OCI-LY1 (cell line): ENCODE measurements around the gene SLC24A5.

Experiments
- H2AFZ ChIP-seq: fragments of 200-600 bp; sonication (generic), shearing (Covaris generic); 2 replicates; pipeline ENCODE4 v1.6.0; 2014; ENCODE audit warnings: antibody characterized with exemption, mild to moderate bottlenecking, low read length
- H3F3A ChIP-seq: fragments of 200-600 bp; sonication (generic), shearing (Covaris generic); 2 replicates; pipeline ENCODE4 v1.6.0; 2014; ENCODE audit warnings: mild to moderate bottlenecking, antibody characterized with exemption, low read length, moderate library complexity; ENCODE audit not compliant: insufficient read depth
- H3K27ac ChIP-seq: fragments of 200-600 bp; sonication (generic); 2 replicates; pipeline ENCODE4 v1.5.1; 2014; ENCODE audit warnings: low read length, mixed run types, mild to moderate bottlenecking, low read depth; ENCODE audit not compliant: poor library complexity, severe bottlenecking
- H3K27me3 ChIP-seq: fragments of 200-600 bp; sonication (generic); 2 replicates; pipeline ENCODE4 v1.6.0; 2014; ENCODE audit warnings: antibody characterized with exemption, mild to moderate bottlenecking, low read length, moderate library complexity; ENCODE audit not compliant: insufficient read depth
- H3K36me3 ChIP-seq: fragments of 200-600 bp; sonication (generic); 2 replicates; pipeline ENCODE4 v1.6.1; 2014; ENCODE audit warnings: mild to moderate bottlenecking, antibody characterized with exemption, low read length, moderate library complexity, mixed read lengths; ENCODE audit not compliant: insufficient read depth
- H3K4me1 ChIP-seq: fragments of 200-600 bp; sonication (generic); 2 replicates; pipeline ENCODE4 v1.5.1; 2014; ENCODE audit warnings: mild to moderate bottlenecking, low read length, moderate library complexity; ENCODE audit not compliant: insufficient read depth, severe bottlenecking
- H3K4me2 ChIP-seq: fragments of 200-600 bp; sonication (generic), shearing (Covaris generic); 2 replicates; pipeline ENCODE4 v1.6.1; 2014; ENCODE audit warnings: low read length
- H3K4me3 ChIP-seq: fragments of 200-600 bp; sonication (generic); 2 replicates; pipeline ENCODE4 v1.5.1; 2014; ENCODE audit warnings: low read length, low read depth, mild to moderate bottlenecking, mixed read lengths; ENCODE audit not compliant: poor library complexity, severe bottlenecking
- H3K79me2 ChIP-seq: fragments of 200-600 bp; shearing (Covaris generic); 2 replicates; pipeline ENCODE4 v1.6.1; 2016; ENCODE audit warnings: mixed run types, low read length, mixed read lengths; ENCODE audit not compliant: insufficient read depth
- H3K9ac ChIP-seq: fragments of 200-600 bp; sonication (generic), shearing (Covaris generic); 2 replicates; pipeline ENCODE4 v1.6.1; 2014; ENCODE audit warnings: mild to moderate bottlenecking, low read length, mixed read lengths
- H3K9me2 ChIP-seq: fragments of 200-600 bp; sonication (generic), shearing (Covaris generic); 2 replicates; pipeline ENCODE4 v1.6.1; 2014; ENCODE audit warnings: low read depth, mild to moderate bottlenecking, low read length, mixed read lengths
- H3K9me3 ChIP-seq: fragments of 200-600 bp; shearing (Covaris generic); 2 replicates; pipeline ENCODE4 v1.6.1; 2014; ENCODE audit warnings: low read length, mixed read lengths
- H4K20me1 ChIP-seq: fragments of 200-600 bp; sonication (generic), shearing (Covaris generic); 2 replicates; pipeline ENCODE4 v1.6.0; 2016; ENCODE audit warnings: mild to moderate bottlenecking, low read length; ENCODE audit not compliant: insufficient read depth
- CTCF ChIP-seq: fragments of 200-600 bp; sonication (generic), shearing (Covaris generic); IDR thresholded peaks from 2 replicates; pipeline ENCODE4 v1.5.1; 2017; ENCODE audit warnings: mild to moderate bottlenecking, antibody characterized with exemption, low read length, moderate library complexity, mixed read lengths
- EZH2 ChIP-seq: fragments of 200-600 bp; sonication (generic), shearing (Covaris generic); IDR thresholded peaks from 2 replicates; pipeline ENCODE4 v1.8.0; 2017; ENCODE audit warnings: borderline replicate concordance, mixed run types, mild to moderate bottlenecking, antibody characterized with exemption, low read length, moderate library complexity, mixed read lengths

The SLC24A5 gene

GRCh38 chr15:48085591-48085930, 35.2 kb upstream of the SLC24A5 start:
- H3K9me3 ChIP-seq = no peaks in the 10 kb centered on the region

GRCh38 chr15:48086133-48086532, 34.7 kb upstream of the SLC24A5 start:
- no peaks in the 10 kb centered on the region for H3K36me3 ChIP-seq
- H2AFZ ChIP-seq = no peak overlapping the region
- no peaks in the 10 kb centered on the region for H3F3A ChIP-seq
- H3K4me2 ChIP-seq = no peak overlapping the region
- H3K4me3 ChIP-seq = no peak overlapping the region
- H3K9ac ChIP-seq = no peak overlapping the region
- no peaks in the 10 kb centered on the region for H3K9me2 ChIP-seq
- no peak overlapping the region for H3K27ac ChIP-seq
- H3K9me3 ChIP-seq = no peaks in the 10 kb centered on the region
- TF ChIP-seq EZH2 = no peak
- TF ChIP-seq CTCF = no peak
- H4K20me1 ChIP-seq = no peaks in the 10 kb centered on the region
- no peaks in the 10 kb centered on the region for H3K79me2 ChIP-seq
- H3K4me1 ChIP-seq = no peaks in the 10 kb centered on the region
- no peaks in the 10 kb centered on the region for H3K27me3 ChIP-seq

More at GRCh38 chr15:48085591-48085930, 35.2 kb upstream of the SLC24A5 start:
- Histone ChIP-seq H2AFZ (no peak overlapping the region), H3F3A (no peaks in the 10 kb centered on the region), H3K9me2 (no peaks in the 10 kb centered on the region), H3K36me3 (no peaks in the 10 kb centered on the region), H3K4me2 (no peak overlapping the region), H3K79me2 (no peaks in the 10 kb centered on the region), H3K9ac (no peak overlapping the region), H3K27me3 (no peaks in the 10 kb centered on the region), H3K27ac (no peak overlapping the region), H3K4me3 (no peak overlapping the region), H4K20me1 (no peaks in the 10 kb centered on the region), H3K4me1 (no peaks in the 10 kb centered on the region)
- no peak for TF ChIP-seq EZH2
- no peak for TF ChIP-seq CTCF

- Histone ChIP-seq H2AFZ (no peak overlapping the region), H3F3A (no peaks in the 10 kb centered on the region), H3K36me3 (no peaks in the 10 kb centered on the region), H3K9me3 (no peaks in the 10 kb centered on the region), H3K9me2 (no peaks in the 10 kb centered on the region), H3K27me3 (no peaks in the 10 kb centered on the region), H4K20me1 (no peaks in the 10 kb centered on the region), H3K4me1 (no peaks in the 10 kb centered on the region), H3K4me2 (no peak overlapping the region), H3K4me3 (no peak overlapping the region), H3K9ac (no peak overlapping the region), H3K79me2 (no peaks in the 10 kb centered on the region), H3K27ac (no peak overlapping the region)
- no peak for TF ChIP-seq CTCF
- TF ChIP-seq EZH2 = no peak
Observed at GRCh38 chr15:48086576-48086975, 34.2 kb upstream of the SLC24A5 start.
